ENCODE measurements around the gene ZBED2. TPM values are rescaled to one million over a fixed set of nuclear protein-coding genes. Genes with fewer than 3 reads are reported as not detected.
A peak's percentile ranks its signal among the peaks of the same experiment; 100 is the strongest.

Gene ZBED2
- total and polyA plus RNA-seq, 4 experiments from 2014 or later, result 0.19 to 1.4 TPM; not detected in 2

DNA sequence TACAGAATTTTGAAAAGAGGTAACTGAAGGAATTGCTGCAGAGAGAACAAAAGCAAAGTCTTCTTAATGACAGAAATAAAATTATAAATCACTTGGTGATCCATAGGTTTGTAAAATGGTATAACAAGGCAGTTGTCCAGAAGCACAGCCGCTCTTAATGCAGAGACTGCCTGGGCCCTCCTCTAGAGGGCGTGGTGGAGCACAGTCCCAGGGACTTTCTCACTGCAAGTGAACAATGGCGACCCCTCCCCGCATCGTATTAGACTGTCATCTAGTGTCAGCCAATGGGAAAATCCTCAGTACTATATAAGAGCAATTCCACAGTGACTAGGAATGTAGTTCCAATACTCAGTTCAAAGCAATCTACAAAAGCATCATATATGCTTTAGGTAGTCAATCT, 26.4 kb upstream of the ZBED2 start:
- Mint-ChIP-seq H3K9me3 (peaks cover 0 to 2% (median 0%) of the 10 kb centered on the region in 8 donors), H3K27ac (no peak overlapping the region), H3K4me3 (no peak overlapping the region), H3K36me3 (peaks cover 39 to 45% of the 10 kb centered on the region in 2 donors), H3K4me1 (peaks cover 14 to 27% (median 19%) of the 10 kb centered on the region in 4 donors), H3K27me3 (no peaks in the 10 kb centered on the region)
- Histone ChIP-seq H3K36me3 (ENCODE audit: insufficient read depth, low read length) (peaks cover 10% of the 10 kb centered on the region), H3K4me1 (ENCODE audit: insufficient read depth, low read length) (peaks cover 17% of the 10 kb centered on the region), H3K4me3 (ENCODE audit: low read length in 2 of 2) (no peak overlapping the region), H3K27ac (ENCODE audit: low read depth, low read length) (no peak overlapping the region), H3K9me3 (ENCODE audit: control insufficient read depth in 1 of 2, low read length in 2 of 2) (no peaks in the 10 kb centered on the region), H3K27me3 (ENCODE audit: insufficient read depth, low read length) (no peaks in the 10 kb centered on the region)
- ChIA-PET CTCF (ENCODE audit: partially characterized antibody) (interaction anchor here (1.5 kb wide), 1 partner anchor 8 kb away, joined by 3 read pairs; no protein-coding TSS in a partner anchor), POLR2A (ENCODE audit: partially characterized antibody) (no interaction called here)
- DNase-seq, result no peak
- intact Hi-C loops (cut with micrococcal nuclease), result no loop called here

GRCh38 chr3:111619833-111620232, 24.7 kb upstream of the ZBED2 start:
- H3K27me3 Mint-ChIP-seq, result no peaks in the 10 kb centered on the region

GRCh38 chr3:111618945-111619344, 23.8 kb upstream of the ZBED2 start:
- no peak for DNase-seq
- Mint-ChIP-seq H3K9me3 (peaks cover 0 to 2% (median 0%) of the 10 kb centered on the region in 8 donors), H3K4me3 (no peak overlapping the region), H3K36me3 (peaks cover 27 to 35% of the 10 kb centered on the region in 2 donors), H3K27me3 (no peaks in the 10 kb centered on the region), H3K4me1 (peaks cover 35 to 50% (median 40%) of the 10 kb centered on the region in 4 donors), H3K27ac (peak overlapping the region in 1 of 7 donors; percentile 70)
- Histone ChIP-seq H3K4me3 (ENCODE audit: low read length in 2 of 2) (no peak overlapping the region), H3K27me3 (ENCODE audit: insufficient read depth, low read length) (no peaks in the 10 kb centered on the region), H3K27ac (ENCODE audit: low read depth, low read length) (no peak overlapping the region), H3K9me3 (ENCODE audit: control insufficient read depth in 1 of 2, low read length in 2 of 2) (no peaks in the 10 kb centered on the region), H3K4me1 (ENCODE audit: insufficient read depth, low read length) (peaks cover 38% of the 10 kb centered on the region), H3K36me3 (ENCODE audit: insufficient read depth, low read length) (peaks cover 4% of the 10 kb centered on the region)
- intact Hi-C loops (cut with micrococcal nuclease), result loop anchor here (5.0 kb wide), 2 partner anchors 227 to 297 kb away; no protein-coding TSS in a partner anchor
- ChIA-PET CTCF (ENCODE audit: partially characterized antibody) (interaction anchor here (0.6 to 3.8 kb wide), 7 partner anchors 41 to 1250 kb away, joined by 3 to 32 read pairs (median 4); no protein-coding TSS in a partner anchor), POLR2A (ENCODE audit: partially characterized antibody) (no interaction called here)

More at GRCh38 chr3:111619833-111620232, 24.7 kb upstream of the ZBED2 start:
- intact Hi-C loops (cut with micrococcal nuclease), result loop anchor here (5.0 kb wide), 2 partner anchors 228 to 298 kb away; no protein-coding TSS in a partner anchor
- Histone ChIP-seq H3K9me3 (ENCODE audit: control insufficient read depth in 1 of 2, low read length in 2 of 2) (no peaks in the 10 kb centered on the region), H3K4me3 (ENCODE audit: low read length in 2 of 2) (no peak overlapping the region), H3K4me1 (ENCODE audit: insufficient read depth, low read length) (peaks cover 34% of the 10 kb centered on the region), H3K27me3 (ENCODE audit: insufficient read depth, low read length) (no peaks in the 10 kb centered on the region), H3K36me3 (ENCODE audit: insufficient read depth, low read length) (peaks cover 4% of the 10 kb centered on the region), H3K27ac (ENCODE audit: low read depth, low read length) (no peak overlapping the region)
- CTCF ChIA-PET (ENCODE audit: partially characterized antibody), result interaction anchor here (1.0 to 1.9 kb wide), 5 partner anchors 20 to 97 kb away, joined by 3 to 6 read pairs (median 3); no protein-coding TSS in a partner anchor
- POLR2A ChIA-PET (ENCODE audit: partially characterized antibody), result no interaction called here
- Mint-ChIP-seq H3K9me3 (peaks cover 0 to 2% (median 0%) of the 10 kb centered on the region in 8 donors), H3K4me1 (peaks cover 30 to 44% (median 36%) of the 10 kb centered on the region in 4 donors), H3K36me3 (peaks cover 29 to 38% of the 10 kb centered on the region in 2 donors), H3K27ac (peak overlapping the region in 2 of 7 donors; percentile 57 to 64), H3K4me3 (no peak overlapping the region)
- DNase-seq, result no peak

DNA sequence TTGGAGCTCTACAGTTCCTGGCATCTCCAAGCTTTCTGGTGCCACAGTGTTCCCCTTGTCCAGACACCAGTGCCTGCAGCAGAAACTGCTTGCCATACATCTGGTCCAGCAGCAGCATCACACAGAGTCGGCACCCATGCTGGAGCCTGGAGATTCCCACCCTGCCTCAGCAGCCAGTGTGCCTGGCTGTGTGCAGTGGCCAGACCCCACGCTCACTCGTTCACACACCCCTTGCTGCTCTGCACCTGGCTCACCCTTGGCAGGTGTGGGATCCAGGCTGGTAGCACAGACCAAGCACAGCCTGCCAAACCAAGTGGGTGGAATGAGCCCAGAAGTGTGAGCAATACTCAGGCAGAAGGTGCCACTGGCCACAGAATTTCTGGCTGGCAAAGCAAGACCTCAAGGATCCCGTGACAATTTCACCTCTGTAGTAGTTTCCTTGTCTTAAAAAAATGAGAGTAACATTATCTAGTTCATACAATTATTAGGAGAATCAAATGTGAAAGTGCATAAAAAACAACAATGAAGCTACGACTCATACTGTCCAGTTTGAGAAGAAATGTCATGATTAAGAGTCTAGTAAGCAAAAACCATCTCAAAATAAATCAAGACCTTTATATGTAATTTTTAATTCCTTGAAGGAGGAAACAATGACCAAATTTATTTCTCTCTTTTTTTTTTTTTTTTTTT, 22.9 kb upstream of the ZBED2 start:
- POLR2A ChIA-PET (ENCODE audit: partially characterized antibody), result interaction anchor here (3.0 to 5.1 kb wide), 2 partner anchors 50 to 72 kb away, joined by 24 to 58 read pairs; no protein-coding TSS in a partner anchor
- H3K4me1 Mint-ChIP-seq, result peaks cover 38 to 56% (median 45%) of the 10 kb centered on the region in 4 donors
- Histone ChIP-seq H3K36me3 (ENCODE audit: insufficient read depth, low read length) (peaks cover 1% of the 10 kb centered on the region), H3K27me3 (ENCODE audit: insufficient read depth, low read length) (no peaks in the 10 kb centered on the region), H3K4me1 (ENCODE audit: insufficient read depth, low read length) (peaks cover 38% of the 10 kb centered on the region), H3K27ac (ENCODE audit: low read depth, low read length) (no peak overlapping the region), H3K9me3 (ENCODE audit: control insufficient read depth in 1 of 2, low read length in 2 of 2) (no peaks in the 10 kb centered on the region), H3K4me3 (ENCODE audit: low read length in 2 of 2) (no peak overlapping the region)
- H3K4me3 Mint-ChIP-seq, result no peak overlapping the region
- H3K27ac Mint-ChIP-seq, result peak overlapping the region; percentile 35 to 92 (median 73)
- CTCF ChIA-PET (ENCODE audit: partially characterized antibody), result interaction anchor here (0.8 to 3.8 kb wide), 10 partner anchors 12 to 350 kb away, joined by 3 to 32 read pairs (median 4); no protein-coding TSS in a partner anchor
- peaks cover 23 to 35% of the 10 kb centered on the region in 2 donors for H3K36me3 Mint-ChIP-seq
- intact Hi-C loops (cut with micrococcal nuclease), result loop anchor here (5.0 kb wide), 2 partner anchors 226 to 296 kb away; no protein-coding TSS in a partner anchor
- no peaks in the 10 kb centered on the region for H3K27me3 Mint-ChIP-seq
- peaks cover 0 to 2% (median 0%) of the 10 kb centered on the region in 8 donors for H3K9me3 Mint-ChIP-seq
- DNase-seq, result peak in 1 of 5 donors; percentile 31

DNA sequence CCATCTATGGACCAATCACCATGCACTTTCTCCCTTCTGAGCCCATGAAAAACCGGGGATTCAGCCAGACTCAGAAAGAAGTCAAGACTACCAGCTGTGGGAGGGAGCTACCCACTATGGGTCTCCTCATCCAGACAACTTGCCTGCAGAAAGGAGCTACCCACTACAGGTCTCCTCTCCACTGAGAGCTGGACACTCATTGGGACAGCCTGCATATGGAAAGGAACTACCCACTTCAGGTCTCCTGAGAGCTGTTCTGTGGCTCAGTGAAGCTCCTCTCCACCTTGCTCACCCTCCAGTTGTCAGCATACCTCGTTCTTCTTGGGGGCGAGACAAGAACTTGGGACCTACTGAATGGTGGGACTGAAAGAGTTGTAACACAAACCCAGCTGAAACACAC, 22.3 kb upstream of the ZBED2 start:
- H3K27ac Mint-ChIP-seq, result peak overlapping the region; percentile 82 to 98 (median 92)
- no peaks in the 10 kb centered on the region for H3K27me3 ChIP-seq (ENCODE audit: insufficient read depth, low read length)
- peak overlapping the region; percentile 53 for H3K27ac ChIP-seq (ENCODE audit: low read depth, low read length)
- H3K27me3 Mint-ChIP-seq, result no peaks in the 10 kb centered on the region
- H3K4me3 ChIP-seq (ENCODE audit: low read length in 2 of 2), result no peak overlapping the region
- intact Hi-C loops (cut with micrococcal nuclease), result loop anchor here (5.0 kb wide), 2 partner anchors 225 to 295 kb away; no protein-coding TSS in a partner anchor
- peaks cover 25 to 40% of the 10 kb centered on the region in 2 donors for H3K36me3 Mint-ChIP-seq
- H3K4me1 Mint-ChIP-seq, result peaks cover 38 to 62% (median 48%) of the 10 kb centered on the region in 4 donors
- CTCF ChIA-PET (ENCODE audit: partially characterized antibody), result interaction anchor here (0.8 to 3.8 kb wide), 9 partner anchors 13 to 350 kb away, joined by 3 to 32 read pairs (median 4); no protein-coding TSS in a partner anchor
- DNase-seq, result no peak
- H3K9me3 Mint-ChIP-seq, result peaks cover 0 to 2% (median 0%) of the 10 kb centered on the region in 8 donors
- H3K9me3 ChIP-seq (ENCODE audit: control insufficient read depth in 1 of 2, low read length in 2 of 2), result no peaks in the 10 kb centered on the region
- POLR2A ChIA-PET (ENCODE audit: partially characterized antibody), result interaction anchor here (3.0 to 5.1 kb wide), 2 partner anchors 51 to 72 kb away, joined by 24 to 58 read pairs; no protein-coding TSS in a partner anchor
- H3K4me3 Mint-ChIP-seq, result no peak overlapping the region
- peaks cover 38% of the 10 kb centered on the region for H3K4me1 ChIP-seq (ENCODE audit: insufficient read depth, low read length)
- no peaks in the 10 kb centered on the region for H3K36me3 ChIP-seq (ENCODE audit: insufficient read depth, low read length)

DNA sequence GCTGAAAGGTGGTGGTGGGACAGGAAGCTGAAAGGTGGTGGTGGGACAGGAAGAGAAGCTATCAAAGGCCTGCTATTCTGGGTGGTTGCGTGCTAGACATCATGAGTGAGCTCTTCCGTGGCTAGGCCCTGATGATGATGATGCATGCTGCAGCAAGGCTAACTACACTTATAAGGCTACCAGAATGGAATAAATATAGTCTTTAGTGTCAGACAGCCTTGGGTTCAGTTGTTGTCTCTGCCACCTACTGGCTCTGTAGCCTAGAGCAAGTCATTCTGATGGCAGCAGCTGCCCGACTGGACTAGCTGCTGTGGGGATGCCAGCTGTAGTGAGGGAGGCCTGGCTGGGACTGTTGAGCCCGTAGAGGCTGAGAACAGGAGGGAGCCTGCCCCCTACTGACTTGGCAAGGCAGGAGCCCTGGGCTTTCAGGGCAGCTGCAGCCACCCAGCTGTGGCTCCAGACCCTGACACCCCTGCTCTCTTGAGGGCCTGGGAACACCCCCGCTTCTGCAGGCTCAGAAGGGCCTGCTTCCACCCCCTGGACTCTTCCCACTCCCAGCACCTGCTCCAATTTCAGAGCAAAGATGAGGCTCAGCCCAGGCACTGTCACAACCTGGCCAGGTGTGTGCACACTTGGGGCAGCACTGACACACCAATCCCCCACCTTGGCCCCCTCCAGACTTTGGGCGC, 21.4 kb upstream of the ZBED2 start:
- no peaks in the 10 kb centered on the region for H3K27me3 ChIP-seq (ENCODE audit: insufficient read depth, low read length)
- CTCF ChIA-PET (ENCODE audit: partially characterized antibody), result interaction anchor here (0.7 to 3.8 kb wide), 28 partner anchors 8 to 362 kb away, joined by 3 to 32 read pairs (median 4); partner anchors contain the start of genes ABHD10, CD96 and ZBED2
- H3K4me3 ChIP-seq (ENCODE audit: low read length in 2 of 2), result no peak overlapping the region
- H3K9me3 ChIP-seq (ENCODE audit: control insufficient read depth in 1 of 2, low read length in 2 of 2), result no peaks in the 10 kb centered on the region
- intact Hi-C loops (cut with micrococcal nuclease), result loop anchor here (1.0 to 5.0 kb wide), 5 partner anchors 39 to 294 kb away; partner anchors contain the start of gene CD96
- H3K36me3 ChIP-seq (ENCODE audit: insufficient read depth, low read length), result no peaks in the 10 kb centered on the region
- H3K27ac Mint-ChIP-seq, result peak overlapping the region; percentile 89 to 98 (median 92)
- H3K36me3 Mint-ChIP-seq, result peaks cover 30 to 41% of the 10 kb centered on the region in 2 donors
- H3K27ac ChIP-seq (ENCODE audit: low read depth, low read length), result peak overlapping the region; percentile 53
- POLR2A ChIA-PET (ENCODE audit: partially characterized antibody), result interaction anchor here (0.5 to 5.1 kb wide), 12 partner anchors 9 to 1838 kb away, joined by 3 to 58 read pairs (median 6); partner anchors contain the start of gene ABHD10
- peaks cover 0 to 2% (median 0%) of the 10 kb centered on the region in 8 donors for H3K9me3 Mint-ChIP-seq
- DNase-seq, result peak; percentile 60 to 85 (median 71)
- H3K27me3 Mint-ChIP-seq, result no peaks in the 10 kb centered on the region
- peak overlapping the region in 7 of 8 donors; percentile 43 to 73 (median 62) for H3K4me3 Mint-ChIP-seq
- peaks cover 43% of the 10 kb centered on the region for H3K4me1 ChIP-seq (ENCODE audit: insufficient read depth, low read length)
- peaks cover 41 to 65% (median 50%) of the 10 kb centered on the region in 4 donors for H3K4me1 Mint-ChIP-seq

Data from CD4-positive, alpha-beta memory T cell (primary cell).